Measurements from ENCODE around the gene SCUBE1.

The SCUBE1 gene

DNA sequence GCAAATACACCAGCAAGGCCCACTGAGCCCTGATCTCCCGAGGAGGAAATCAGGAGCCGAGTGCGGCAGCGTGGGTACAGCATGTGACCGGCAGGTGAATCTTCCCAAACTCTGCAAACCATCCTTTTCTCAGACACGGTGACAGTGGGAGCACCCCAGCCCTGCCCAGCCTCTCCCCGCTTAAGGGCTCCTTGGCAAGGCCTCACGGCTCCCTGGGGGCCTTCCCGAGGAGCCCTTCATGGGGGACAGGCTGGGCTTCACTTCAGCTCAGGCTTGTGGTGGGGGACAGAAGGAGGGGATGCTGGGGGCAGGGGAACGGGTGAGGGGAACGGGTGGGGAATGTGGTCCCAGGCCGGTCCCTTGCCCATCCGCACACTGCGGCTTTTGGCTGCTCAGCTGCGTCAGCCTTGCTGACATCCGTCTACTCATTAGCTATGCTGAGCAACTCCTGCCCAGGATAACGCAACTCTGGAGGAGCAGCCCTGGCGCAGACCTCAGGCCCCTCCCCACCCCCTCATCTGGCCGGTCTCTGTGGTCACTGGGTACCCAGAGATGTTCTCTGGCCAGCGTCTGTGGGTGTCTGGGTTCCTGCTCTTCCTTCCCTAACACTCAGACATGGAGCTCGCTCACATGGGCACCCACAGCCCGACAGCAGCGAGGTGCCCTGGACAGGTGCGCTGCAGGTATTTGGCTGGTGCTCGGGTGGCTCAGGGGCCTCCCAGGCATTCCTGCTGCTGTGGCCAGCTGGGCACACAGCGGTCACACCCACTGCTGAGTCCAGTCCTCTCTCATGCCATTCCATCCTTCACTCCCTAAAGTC is 134.3 kb downstream of the SCUBE1 start:
- DNase-seq (ENCODE audit: extremely low spot score, insufficient read length, low read depth), result no peak
- FAIRE-seq, result no peak

DNA sequence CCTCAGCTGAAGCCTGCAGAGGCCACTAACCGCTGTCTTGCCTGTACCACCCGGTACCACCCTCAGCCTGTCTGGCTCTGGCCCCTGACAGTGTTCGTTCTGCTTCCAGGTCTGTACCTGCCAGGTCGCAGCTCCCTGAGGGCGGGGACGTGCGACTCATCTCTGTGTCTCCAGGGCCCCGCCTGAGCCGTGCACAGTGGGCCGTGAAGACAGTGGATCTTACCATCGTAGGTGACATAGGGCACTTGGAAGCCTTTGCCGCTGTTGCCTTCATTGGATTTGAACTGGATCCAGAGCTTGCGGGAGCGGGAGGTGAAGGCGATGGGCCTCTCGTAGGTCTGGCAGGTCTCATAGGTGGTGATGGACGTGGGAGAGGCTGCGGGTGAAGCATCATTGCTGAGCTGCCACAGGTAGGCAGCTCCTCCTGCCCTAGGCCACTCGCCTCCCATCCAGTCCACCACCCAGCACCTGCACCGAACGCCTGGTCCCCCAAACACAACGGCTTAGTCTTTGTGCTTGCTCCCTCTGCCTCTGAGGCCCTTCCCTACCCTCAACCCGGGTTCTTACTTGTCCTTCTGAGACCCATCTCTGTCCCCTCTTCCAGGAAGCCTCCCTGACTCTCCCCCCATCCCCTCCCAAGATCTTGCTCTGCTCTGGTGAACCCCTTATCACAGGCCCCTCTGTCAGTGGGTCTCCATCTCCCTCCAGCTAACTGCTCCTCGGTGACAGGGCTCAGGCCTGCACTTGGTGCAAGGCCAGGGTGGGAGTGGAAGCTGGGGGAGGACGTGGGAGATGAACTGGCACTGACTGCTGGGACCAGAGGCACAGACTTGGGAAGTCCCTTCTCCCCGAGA is 135.1 kb downstream of the SCUBE1 start:
- FAIRE-seq (no peak), DNase-seq (ENCODE audit: extremely low spot score, insufficient read length, low read depth) (no peak)

DNA sequence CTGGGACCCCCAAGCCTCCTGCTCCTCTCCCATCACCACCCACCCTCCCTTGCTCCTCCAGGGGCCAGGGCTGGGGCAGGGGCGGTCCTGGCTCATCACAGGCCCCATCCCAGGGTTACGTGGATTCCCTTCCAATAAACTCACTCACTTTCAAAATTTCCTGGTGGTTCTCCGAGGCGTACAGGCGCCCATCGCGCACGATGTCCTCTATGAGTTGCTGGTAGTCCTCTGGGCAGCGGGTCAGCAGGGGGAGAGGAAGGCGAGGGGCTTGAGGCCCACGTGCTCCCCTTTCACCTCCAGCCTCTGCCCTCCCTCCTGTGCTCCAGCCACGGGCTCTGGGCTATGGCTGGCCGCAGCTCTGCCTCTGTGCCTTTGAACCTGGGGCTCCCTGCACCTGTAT is 135.8 kb downstream of the SCUBE1 start:
- no peak for FAIRE-seq
- no peak for DNase-seq (ENCODE audit: extremely low spot score, insufficient read length, low read depth)

DNA sequence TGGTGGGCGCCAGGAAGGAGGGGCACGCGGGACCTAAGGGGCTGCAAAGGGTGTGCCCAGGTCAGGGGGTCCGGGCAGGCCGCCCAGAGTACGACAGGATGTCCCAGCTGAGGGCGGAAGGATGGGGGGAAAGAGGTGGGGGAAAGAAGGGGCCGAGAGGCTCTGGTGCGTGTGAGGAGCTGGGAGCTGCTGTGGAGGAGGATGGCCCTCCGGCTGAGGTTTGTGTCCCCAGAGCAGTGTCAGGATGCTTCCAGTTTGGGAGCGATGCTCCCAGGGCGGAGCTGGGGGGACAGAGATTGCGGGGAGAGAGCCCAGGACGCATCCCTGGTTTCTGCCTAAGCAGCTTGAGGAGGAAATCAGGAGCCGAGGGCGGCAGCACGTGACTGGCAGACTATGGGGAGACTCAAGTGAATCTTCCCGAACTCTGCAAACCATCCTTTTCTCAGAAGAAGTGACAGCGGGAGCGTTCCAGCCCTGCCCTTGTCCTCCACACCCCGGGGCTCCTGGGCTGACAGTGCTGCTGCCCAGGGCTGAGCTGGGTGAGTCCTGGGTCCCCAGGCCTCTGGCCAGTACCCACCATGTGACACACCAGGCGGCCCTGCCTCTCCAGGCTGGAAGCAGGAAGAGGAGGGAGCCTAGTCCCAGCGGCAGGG is 136.5 kb downstream of the SCUBE1 start:
- DNase-seq (ENCODE audit: extremely low spot score, insufficient read length, low read depth) (no peak), FAIRE-seq (no peak)

DNA sequence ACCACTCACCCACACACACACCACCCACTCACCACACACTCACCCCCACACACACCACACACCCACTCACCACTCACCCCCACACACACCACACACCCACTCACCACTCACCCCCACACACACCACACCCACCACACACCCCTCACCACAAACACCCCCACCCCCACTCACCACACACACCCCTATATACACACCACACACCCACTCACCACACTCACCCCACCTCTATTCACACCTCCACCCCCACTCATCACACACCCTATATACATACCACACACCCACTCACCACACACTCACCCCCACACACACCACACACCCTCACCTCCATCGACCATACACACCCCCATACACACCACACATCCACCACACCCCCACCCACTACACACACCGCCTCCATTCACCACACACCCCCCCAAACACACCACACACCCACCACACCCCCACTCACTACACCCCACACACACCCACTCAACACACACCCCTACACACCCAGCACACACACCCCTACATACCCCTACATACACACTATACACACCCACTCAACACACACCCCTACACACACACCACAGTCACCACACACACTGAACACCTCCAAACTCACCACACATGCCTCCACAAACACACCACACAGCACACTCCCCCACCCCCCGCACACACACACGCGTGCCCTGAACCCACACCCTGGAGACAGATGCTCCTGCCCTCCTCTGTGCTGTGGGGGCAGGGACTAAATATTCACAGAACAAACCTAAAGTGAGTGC is 137.2 kb downstream of the SCUBE1 start:
- DNase-seq (ENCODE audit: extremely low spot score, insufficient read length, low read depth) (no peak), FAIRE-seq (no peak)

DNA sequence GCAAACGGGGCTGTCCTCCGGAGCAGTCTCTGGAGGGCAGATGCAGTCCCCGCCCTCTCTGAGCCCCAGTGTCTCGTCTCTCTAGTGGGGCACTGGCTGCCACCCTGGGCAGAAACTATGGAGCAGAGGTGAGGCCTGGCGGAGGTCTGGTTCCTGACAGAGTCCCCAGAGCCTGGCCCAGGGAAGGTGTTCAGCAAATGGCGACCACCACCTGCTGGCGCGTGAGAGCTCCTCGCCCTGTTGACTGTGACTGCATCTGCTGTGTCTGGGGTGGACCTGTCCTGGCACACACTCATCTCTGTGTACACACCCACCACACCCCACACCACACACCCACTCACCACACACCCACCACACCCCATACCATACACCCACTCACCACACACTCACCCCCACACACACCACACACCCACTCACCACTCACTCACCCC is 137.9 kb downstream of the SCUBE1 start:
- DNase-seq (ENCODE audit: extremely low spot score, insufficient read length, low read depth) (no peak), FAIRE-seq (no peak)

DNA sequence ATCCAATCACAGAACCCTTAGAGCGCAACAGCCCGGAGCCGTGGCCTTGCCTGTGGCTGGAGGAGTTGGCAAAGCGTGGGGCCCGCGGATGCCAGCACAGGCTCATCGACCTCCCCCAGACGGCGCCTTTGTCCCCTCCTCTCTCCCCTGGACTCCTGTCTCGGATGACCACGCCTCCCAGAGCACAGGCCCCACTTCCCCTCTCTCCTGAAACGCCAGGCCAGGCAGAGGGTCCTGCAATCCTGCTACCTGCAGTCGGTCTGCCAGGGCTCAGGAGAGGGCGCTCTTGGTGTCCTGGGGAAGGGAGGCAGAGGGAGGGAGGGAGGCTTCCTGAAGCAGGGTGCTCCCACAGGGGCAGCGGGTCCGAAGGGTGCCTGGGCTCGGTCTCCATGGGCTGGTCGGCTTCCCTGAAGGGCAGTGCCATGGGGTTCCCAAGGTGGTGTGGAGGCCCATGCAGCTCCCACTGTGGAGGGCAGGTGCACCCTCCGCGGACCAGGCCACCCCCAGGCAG is 139.6 kb downstream of the SCUBE1 start:
- FAIRE-seq, result no peak
- no peak for DNase-seq (ENCODE audit: extremely low spot score, insufficient read length, low read depth)

DNA sequence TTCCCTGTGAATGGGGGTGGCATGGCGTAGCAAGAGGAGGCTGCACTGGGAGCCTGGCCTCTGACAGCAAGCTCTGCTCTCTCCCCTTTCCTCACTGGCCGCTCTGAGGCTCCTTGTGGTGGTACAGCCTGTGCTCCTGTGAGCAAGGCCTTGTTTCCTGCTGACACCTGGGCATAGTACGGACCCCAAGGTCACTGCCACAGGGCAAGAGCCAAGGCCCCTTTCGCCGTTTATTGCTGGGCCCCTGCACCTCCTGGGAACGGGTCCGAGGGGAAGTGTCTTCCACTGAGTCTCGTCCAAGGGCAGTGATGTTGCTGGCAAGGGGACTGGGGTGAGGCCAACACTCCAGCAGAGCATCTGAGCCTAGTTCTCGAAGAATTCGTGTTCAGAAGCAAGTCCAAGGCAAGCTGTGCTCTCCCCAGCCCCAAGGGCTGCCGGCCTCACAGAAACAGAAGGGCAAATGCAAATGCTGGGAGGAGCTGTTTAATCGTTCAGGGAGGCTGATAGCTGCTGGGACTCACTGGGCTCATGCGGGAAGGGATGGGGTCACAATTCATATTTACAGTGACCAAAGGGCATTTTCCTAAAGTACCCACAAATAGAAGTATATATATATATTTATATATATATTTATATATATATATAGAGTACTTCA is 140.3 kb downstream of the SCUBE1 start:
- DNase-seq (ENCODE audit: extremely low spot score, insufficient read length, low read depth) (no peak), FAIRE-seq (no peak)

DNA sequence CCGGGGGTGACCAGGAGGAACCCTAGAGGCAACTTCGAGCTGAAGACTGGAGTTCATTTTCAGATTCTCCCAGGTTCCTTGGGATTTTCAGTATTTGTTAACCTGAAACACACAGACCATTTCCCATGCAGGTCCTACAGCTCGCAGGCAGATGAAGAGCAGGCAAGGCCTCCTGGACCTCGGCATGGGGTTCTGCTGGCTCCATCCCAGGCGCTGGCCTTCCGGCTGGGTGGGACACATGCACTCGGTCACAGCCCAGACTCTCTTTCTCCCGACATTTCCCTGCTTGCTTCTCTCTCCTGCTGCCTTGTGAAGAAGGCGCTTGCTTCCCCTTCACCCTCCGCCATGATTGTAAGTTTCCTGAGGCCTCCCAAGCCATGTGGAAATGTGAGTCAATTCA is 140.8 kb downstream of the SCUBE1 start:
- FAIRE-seq (no peak), DNase-seq (ENCODE audit: extremely low spot score, insufficient read length, low read depth) (no peak)

DNA sequence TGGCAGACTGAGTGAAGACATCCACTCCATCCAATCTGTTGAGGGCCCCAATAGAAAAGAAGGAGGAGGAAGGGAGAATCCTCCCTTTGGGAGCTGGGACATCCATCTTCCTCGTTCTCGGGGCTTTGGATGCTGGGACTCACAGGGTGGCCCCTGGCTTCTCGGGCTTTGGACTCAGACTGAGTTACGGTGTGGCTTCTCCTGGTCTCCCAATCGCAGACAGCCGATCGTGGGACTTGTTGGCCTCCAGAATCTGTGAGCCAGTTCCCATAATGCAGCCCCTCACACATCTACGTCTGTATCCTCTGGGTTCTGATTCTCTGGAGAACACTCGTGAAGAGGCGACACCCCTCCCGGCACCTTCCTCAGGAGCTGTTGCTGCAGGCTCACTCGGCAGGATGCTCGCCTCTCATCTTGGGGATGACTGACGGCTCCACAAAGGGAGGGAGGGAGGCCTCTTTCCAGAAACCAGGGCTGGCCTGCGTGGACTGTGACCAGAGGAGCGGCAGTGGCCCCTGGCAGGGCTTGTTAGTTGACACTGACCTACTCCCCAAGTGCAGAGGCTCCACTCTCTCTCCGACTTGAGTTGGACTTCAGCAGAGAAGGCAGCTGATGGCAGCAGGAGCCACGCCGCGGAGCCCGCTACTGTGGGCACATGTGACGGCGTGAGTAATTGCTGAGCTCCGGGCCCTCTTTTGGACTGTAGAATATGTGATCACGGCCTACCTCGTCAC is 141.5 kb downstream of the SCUBE1 start:
- DNase-seq (ENCODE audit: extremely low spot score, insufficient read length, low read depth), result no peak
- no peak for FAIRE-seq

DNA sequence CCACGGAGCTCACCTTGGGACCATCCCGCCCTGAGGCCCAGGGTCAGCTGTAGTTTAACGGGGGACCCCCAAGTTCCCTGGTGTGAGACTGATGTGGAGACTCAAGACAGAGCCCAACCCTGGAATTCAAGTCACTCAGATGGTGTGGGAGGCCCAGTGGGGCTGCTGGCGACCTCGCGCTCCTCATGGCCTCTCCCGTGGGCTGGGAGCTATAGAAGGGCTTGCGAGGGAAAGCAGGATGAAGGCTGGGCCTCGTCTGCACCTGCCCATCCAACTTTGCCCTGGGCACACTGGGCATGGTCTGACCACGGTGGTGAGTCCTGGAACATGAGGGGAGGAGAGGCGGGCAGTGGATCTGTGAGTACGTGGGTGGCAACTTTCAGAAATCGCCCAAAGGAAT is 142.6 kb downstream of the SCUBE1 start:
- DNase-seq (ENCODE audit: extremely low spot score, insufficient read length, low read depth), result no peak
- FAIRE-seq, result no peak

DNA sequence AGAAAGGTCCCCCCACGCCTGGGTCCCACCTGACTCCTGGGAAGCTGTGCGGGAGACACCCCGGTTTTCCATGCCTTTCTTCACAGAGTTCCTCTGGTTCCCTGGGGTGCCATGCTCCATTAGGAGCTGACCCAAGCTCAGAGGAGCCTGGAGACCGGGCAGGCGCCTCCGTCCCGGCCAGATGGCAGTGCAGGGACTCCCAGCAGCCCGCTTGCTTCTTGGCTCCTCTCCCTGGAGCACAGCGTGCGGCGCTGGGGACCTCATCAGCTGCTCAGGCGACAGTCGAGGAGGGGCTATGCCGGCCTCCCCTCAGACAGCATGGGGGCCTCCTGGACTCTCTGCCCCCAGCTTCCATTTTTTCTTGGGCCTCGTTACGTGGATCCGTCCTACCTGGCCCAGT is 143.1 kb downstream of the SCUBE1 start:
- DNase-seq (ENCODE audit: extremely low spot score, insufficient read length, low read depth) (no peak), FAIRE-seq (no peak)

DNA sequence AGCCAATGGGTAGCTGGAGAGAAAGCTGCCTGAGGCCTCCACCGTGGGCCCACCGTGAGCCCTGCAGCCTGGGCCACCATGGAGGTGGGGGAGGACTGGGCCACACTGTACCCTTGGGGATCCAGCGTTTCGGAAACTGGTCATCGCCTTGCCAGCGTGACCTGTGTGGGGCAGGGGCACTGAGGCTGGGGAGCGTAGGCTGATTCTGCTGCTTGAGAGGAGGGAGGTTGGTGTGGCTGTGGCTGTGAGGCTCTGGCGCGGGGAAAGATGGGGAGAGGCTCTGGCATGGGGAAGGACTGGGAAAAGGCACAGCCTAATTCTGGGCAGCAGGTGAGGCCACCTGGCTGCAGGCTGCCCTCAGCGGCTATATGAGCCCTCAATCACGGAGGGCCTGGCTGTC is 143.6 kb downstream of the SCUBE1 start:
- FAIRE-seq (no peak), DNase-seq (ENCODE audit: extremely low spot score, insufficient read length, low read depth) (no peak)

DNA sequence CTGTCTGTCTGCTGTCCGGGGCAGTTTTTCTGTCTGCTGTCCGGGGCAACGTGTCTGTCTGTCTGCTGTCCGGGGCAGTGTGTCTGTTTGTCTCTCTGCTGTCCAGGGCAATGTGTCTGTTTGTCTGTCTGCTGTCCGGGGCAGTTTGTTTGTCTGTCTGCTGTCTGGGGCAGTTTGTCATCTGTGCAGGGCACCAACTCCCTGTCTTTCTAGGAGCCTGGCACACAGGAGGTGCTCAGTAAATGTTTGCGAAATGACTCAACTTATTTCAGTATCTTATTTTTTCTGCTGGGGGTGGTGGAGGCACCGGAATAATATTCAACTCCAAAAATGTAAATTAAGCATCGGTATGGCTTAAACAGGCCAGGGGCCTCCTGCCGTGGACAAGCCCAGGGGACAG is 144.2 kb downstream of the SCUBE1 start:
- FAIRE-seq (no peak), DNase-seq (ENCODE audit: extremely low spot score, insufficient read length, low read depth) (no peak)

DNA sequence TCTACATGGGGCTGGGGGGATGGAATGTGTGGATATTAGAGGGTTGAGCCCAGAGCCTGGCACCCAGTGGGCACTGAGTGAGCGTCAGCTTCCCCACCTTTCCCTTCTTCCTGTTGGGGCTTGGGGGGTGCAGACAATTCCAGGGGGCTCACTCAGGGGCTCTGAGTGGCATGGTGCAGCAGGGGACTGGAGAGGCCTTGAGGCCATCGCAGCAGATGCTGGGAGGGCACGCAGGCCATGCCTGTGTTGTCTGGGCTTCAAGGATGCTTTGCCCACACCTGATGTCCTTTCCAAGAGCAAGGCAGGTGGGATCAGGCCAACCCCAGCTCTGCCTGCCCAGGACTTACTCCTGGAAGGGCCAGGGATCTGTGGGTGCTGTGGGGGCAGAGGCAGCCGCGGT is 145.0 kb downstream of the SCUBE1 start:
- FAIRE-seq, result no peak
- DNase-seq (ENCODE audit: extremely low spot score, insufficient read length, low read depth), result no peak

DNA sequence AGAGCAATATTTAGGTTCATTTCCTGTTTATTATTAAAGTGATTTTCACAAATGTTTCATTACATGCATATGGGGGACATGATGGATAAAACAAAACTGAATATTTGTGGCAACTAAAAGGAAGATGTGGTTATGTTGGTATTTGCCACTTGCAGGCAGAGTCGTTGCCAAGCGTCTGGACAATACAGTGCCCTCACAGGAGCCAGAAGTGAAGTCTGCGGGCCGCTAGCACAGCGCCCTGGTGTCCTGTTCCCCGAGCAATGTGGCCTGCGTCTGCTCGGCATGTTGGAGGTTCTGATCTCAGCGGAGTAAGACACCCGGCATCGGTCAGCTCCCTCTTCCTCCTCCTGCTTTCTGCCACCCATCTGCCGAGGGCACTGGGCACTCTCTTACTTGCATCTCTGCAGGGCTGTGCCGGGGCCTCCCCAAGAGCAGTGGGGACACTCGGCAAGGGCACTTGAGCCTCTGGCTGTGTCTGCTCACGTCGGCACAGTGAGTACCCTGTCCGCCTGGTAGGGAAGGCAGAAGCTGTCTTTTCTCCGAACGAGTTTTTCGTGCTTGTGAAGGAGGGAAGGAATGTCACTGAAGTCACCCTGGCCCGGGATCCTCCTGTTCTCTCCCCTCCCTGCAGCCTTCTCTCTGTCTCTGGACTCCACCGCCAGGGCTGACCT is 145.8 kb downstream of the SCUBE1 start:
- DNase-seq (ENCODE audit: extremely low spot score, insufficient read length, low read depth), result no peak
- no peak for FAIRE-seq

DNA sequence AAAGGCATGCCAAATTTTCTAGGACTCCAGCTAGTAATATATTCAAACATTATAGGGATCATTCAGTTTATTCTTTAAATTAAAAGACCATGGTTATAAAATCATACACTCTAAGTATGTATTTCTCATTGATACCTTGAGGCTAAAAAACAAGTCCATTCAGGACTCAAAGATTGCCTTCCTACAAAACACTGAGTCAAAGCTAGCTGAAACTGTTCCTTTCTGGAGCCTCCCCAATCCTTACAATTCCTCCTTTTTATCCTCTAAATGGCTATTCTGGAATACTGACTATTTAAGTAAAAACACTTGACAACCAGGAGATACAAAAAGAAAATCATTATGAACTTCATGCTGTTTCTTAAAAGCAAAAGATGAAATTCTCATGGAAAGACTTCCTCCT is 151.3 kb downstream of the SCUBE1 start:
- FAIRE-seq, result no peak

DNA sequence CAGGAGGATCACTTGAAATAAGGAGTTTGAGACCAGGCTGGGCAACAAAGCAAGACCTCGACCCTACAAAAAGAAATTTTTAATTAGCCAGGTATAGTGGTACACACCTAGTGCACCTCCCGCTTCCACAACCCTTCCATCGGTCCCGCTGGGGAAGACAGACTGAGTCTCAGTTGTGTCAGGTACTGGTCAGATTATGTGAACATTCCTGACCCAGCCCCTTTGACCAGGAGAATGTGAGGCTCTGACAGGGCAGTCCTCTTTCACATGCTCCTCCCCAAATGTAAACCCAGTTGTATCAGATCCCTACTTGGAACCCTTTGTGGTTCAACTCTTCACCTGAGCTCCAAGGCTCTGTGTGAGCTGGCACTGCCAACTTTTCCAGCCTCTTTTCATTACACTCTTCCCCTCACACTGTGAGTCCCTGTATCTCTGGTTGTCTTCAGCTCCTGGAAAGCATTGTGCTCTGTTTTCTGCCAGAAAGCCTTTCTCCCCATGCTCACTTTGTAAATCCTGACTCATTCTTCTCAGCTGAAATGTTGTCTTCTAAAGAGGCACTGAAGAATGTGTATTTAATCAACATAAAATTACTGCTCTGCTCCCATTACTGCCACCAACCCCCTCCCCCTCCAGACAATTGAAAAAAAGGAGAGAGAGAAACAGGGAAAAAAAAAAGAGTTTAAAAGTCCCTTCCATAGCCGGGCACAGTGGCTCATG is 154.2 kb downstream of the SCUBE1 start:
- no peak for FAIRE-seq
- no peak for DNase-seq (ENCODE audit: extremely low spot score, insufficient read length, low read depth)

More for the DNA sequence above, 151.3 kb downstream of the SCUBE1 start:
- DNase-seq (ENCODE audit: extremely low spot score, insufficient read length, low read depth), result no peak
